ENCODE results near the gene FBXO46. TPM values are rescaled to one million over a fixed set of nuclear protein-coding genes. Genes with fewer than 3 reads are reported as not detected.
"Not testable (repeated sequence)": the region's sequence is repeated elsewhere in the genome, so short reads cannot be mapped to it uniquely, and the experiment has no call there.

FBXO46 gene
- total RNA-seq, 2 experiments from 2014 or later: 33.0 to 37.1 TPM

- Mint-ChIP-seq H3K4me1 (peaks cover 21% of the 10 kb centered on the region), H3K27me3 (no peaks in the 10 kb centered on the region), H3K36me3 (peaks cover 11% of the 10 kb centered on the region), H3K9me3 (ENCODE audit: low read depth) (no peaks in the 10 kb centered on the region), H3K27ac (no peak overlapping the region), H3K4me3 (no peak overlapping the region)
- no peak for ATAC-seq
- DNase-seq: no peak
- CTCF ChIA-PET: no interaction called here
Observed at GRCh38 chr19:45711851-45712698, 18.6 kb downstream of the FBXO46 start.

DNA sequence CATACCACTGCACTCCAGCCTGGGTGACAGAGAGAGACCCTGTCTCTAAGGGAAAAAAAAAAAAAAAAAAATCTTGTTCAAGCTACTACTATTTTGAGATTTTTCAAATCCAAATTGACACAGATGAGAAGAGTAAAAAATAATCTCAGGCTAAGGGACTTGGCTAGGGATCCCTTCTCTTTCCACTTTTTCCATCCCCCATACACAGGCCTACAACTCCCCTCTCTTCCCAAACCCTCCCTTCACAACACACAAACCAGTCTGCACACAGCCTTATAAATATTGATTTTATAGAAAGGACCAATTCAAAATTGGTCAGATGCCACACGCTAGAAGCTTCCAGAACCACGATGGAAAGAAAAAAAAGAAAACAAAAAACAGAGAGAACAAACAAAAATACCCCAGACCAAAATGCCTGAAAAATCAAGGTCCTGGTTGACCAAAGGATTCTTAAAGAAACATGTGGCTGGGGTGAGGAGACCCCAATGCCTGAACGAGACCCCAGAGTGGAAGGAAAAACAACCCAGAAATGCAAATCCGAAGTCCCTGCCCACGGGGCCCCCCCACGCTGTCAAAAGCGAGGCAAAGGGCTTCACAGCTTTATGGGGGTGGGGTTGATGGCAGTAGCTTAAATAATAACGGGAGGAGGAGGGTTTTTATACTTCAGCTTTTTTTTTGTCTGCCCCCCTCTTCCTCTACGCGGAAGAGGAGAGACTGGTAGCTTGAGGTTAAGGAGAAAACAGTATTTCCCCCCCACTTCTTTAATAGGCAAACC, 20.2 kb downstream of the FBXO46 start:
- Mint-ChIP-seq H3K27ac (peak overlapping the region; percentile 8), H3K4me1 (peaks cover 10% of the 10 kb centered on the region), H3K4me3 (no peak overlapping the region), H3K27me3 (no peaks in the 10 kb centered on the region), H3K36me3 (peaks cover 11% of the 10 kb centered on the region), H3K9me3 (ENCODE audit: low read depth) (no peaks in the 10 kb centered on the region)
- ATAC-seq (no peak), DNase-seq (no peak)
- CTCF ChIA-PET: interaction anchor here (6.0 kb wide), 1 partner anchor 18 kb away, joined by 33 read pairs; the partner anchor contains the start of genes QPCTL and SNRPD2

DNA sequence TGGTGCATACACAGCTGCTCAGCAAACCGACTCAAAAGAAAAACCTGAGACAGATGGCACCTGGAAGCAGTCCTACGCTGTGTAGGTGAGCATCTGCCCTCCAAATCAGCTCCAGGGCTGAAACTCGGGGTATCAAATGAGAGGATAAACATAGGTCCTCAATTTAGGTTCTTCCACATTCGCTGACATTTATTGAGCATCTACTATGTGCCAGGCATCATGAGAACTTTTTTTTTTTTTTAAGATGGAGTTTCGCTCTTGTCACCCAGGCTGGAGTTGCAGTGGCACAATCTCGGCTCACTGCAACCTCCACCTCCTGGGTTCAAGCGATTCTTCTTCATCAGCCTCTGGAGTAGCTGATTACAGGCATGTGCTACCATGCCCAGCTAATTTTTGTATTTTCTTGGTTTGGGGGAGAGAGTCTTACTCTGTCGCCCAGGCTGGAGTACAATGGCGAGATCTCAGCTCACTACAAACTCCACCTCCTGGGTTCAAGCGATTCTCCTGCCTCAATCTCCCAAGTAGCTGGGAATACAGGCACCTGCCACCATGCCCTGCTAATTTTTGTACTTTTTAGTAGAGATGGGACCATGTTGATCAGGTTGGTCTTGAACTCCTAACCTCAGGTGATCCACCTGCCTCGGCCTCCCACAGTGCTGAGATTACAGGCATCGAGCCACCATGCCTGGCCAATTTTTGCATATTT, 24.8 kb downstream of the FBXO46 start:
- no peak overlapping the region for H3K4me3 Mint-ChIP-seq
- no peaks in the 10 kb centered on the region for H3K9me3 Mint-ChIP-seq (ENCODE audit: low read depth)
- CTCF ChIA-PET: interaction anchor here (6.0 kb wide), 1 partner anchor 13 kb away, joined by 33 read pairs; the partner anchor contains the start of genes QPCTL and SNRPD2
- H3K36me3 Mint-ChIP-seq: peaks cover 18% of the 10 kb centered on the region
- H3K27me3 Mint-ChIP-seq: no peaks in the 10 kb centered on the region
- DNase-seq (no peak), ATAC-seq (no peak)
- no peak overlapping the region for H3K27ac Mint-ChIP-seq
- peaks cover 4% of the 10 kb centered on the region for H3K4me1 Mint-ChIP-seq

GRCh38 chr19:45705115-45705514, 25.6 kb downstream of the FBXO46 start:
- CTCF ChIA-PET: interaction anchor here (4.0 to 6.0 kb wide), 2 partner anchors 12 kb away, joined by 21 to 33 read pairs; partner anchors contain the start of genes QPCTL and SNRPD2
- H3K4me1 Mint-ChIP-seq: peaks cover 4% of the 10 kb centered on the region
- ATAC-seq (no peak), DNase-seq (no peak)
- peaks cover 18% of the 10 kb centered on the region for H3K36me3 Mint-ChIP-seq
- no peak overlapping the region for H3K27ac Mint-ChIP-seq
- no peaks in the 10 kb centered on the region for H3K9me3 Mint-ChIP-seq (ENCODE audit: low read depth)
- H3K4me3 Mint-ChIP-seq: no peak overlapping the region
- no peaks in the 10 kb centered on the region for H3K27me3 Mint-ChIP-seq

GRCh38 chr19:45701676-45702075, 29.0 kb downstream of the FBXO46 start:
- Mint-ChIP-seq H3K36me3 (peaks cover 17% of the 10 kb centered on the region), H3K4me3 (no peak overlapping the region), H3K27me3 (no peaks in the 10 kb centered on the region), H3K9me3 (ENCODE audit: low read depth) (no peaks in the 10 kb centered on the region), H3K27ac (no peak overlapping the region), H3K4me1 (peaks cover 2% of the 10 kb centered on the region)
- CTCF ChIA-PET: interaction anchor here (0.7 to 4.0 kb wide), 2 partner anchors 9 to 68 kb away, joined by 3 to 21 read pairs; partner anchors contain the start of genes QPCTL, SIX5 and SNRPD2
- ATAC-seq (no peak), DNase-seq (no peak)

- Mint-ChIP-seq H3K9me3 (ENCODE audit: low read depth) (no peaks in the 10 kb centered on the region), H3K27ac (peak overlapping the region; percentile 97), H3K4me1 (peaks cover 23% of the 10 kb centered on the region), H3K27me3 (no peaks in the 10 kb centered on the region), H3K4me3 (peak overlapping the region; percentile 98), H3K36me3 (peaks cover 28% of the 10 kb centered on the region)
- DNase-seq: peak; percentile 87
- CTCF ChIA-PET: interaction anchor here (0.6 to 5.3 kb wide), 38 partner anchors 8 to 968 kb away, joined by 3 to 78 read pairs (median 5); partner anchors contain the start of genes EML2, FBXO46, FOSB and MYPOP
- no peak for ATAC-seq
Observed at GRCh38 chr19:45693106-45693788, 37.4 kb downstream of the FBXO46 start.

- CTCF ChIA-PET: interaction anchor here (0.6 to 5.3 kb wide), 39 partner anchors 8 to 967 kb away, joined by 3 to 78 read pairs (median 4); partner anchors contain the start of genes EML2, FBXO46, FOSB and MYPOP
- Mint-ChIP-seq H3K9me3 (ENCODE audit: low read depth) (no peaks in the 10 kb centered on the region), H3K36me3 (peaks cover 29% of the 10 kb centered on the region), H3K4me3 (peak within 1 kb of the TSS; percentile 98), H3K27me3 (no peaks in the 10 kb centered on the region), H3K4me1 (peaks cover 23% of the 10 kb centered on the region), H3K27ac (peak within 1 kb of the TSS; percentile 97)
- peak; percentile 92 for ATAC-seq
- DNase-seq: peak; percentile 99
Observed at GRCh38 chr19:45692187-45693105, 38.2 kb downstream of the FBXO46 start, which contains the start of gene QPCTL. TSS of gene QPCTL (plus strand) at chr19:45692666. CDS start at chr19:45692704, 38 bp downstream.

DNA sequence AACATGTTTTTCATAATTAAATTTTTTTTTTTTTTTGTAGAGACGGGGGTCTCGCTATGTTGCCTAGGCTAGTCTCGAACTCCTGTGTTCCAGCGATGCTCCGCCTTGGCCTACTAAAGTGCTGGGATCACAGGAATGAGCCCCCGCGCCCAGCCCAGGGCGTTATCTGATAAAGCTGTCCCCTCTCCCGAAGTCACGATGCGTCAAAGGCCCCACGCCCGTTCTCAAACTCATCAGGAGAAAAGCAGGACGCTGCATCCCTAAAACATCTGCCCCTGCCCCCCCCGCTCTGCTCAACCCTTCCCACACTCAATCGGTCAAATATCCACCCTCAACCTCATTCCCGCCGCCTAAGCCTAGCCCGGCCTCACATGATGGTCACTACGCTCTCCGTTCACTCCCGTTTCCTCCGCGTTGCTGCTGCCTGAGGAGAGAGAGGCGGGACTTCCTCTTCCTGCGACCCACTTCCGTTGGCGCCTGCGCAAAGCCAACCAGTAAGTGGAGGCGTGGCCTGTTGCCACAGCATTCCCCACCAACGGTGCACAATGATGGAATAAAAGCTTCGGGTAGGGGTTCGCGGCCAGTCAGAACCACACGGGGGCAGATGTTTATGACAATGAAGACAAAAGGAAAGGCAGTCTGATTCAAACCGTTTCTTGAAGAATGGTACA, 39.0 kb downstream of the FBXO46 start, which contains the start of gene SNRPD2:
Gene SNRPD2, minus strand, starts transcription at position 438 of the 671 bp plus-strand sequence. Its CDS starts 65 bp downstream, at position 373.
- DNase-seq: peak; percentile 96
- peaks cover 23% of the 10 kb centered on the region for H3K4me1 Mint-ChIP-seq
- no peaks in the 10 kb centered on the region for H3K27me3 Mint-ChIP-seq
- CTCF ChIA-PET: interaction anchor here (0.9 to 5.3 kb wide), 29 partner anchors 9 to 287 kb away, joined by 3 to 78 read pairs (median 6); partner anchors contain the start of genes EML2, FBXO46, FOSB and MYPOP
- peaks cover 34% of the 10 kb centered on the region for H3K36me3 Mint-ChIP-seq
- peak; percentile 56 for ATAC-seq
- H3K4me3 Mint-ChIP-seq: peak within 1 kb of the TSS; percentile 98
- peak within 1 kb of the TSS; percentile 97 for H3K27ac Mint-ChIP-seq
- H3K9me3 Mint-ChIP-seq (ENCODE audit: low read depth): no peaks in the 10 kb centered on the region

DNA sequence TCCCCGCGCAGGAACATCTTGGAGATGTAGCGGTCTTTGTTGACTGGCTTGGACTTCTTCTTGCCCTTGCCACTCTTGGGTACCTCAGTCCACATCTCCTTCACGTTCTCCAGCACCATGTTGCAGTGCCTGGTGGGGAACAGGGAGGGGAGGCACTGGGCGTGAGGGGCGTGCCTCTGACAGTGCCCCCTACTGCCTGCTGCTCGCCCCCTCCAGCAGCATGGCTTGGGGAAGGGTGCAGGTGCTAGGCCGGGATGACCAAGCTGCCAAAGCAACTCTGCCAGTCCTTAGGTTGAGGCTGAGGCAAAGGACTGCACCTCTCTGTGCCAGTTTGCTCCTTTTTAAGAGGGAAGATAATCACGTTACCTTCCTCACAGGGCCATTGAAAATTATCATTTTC, 43.1 kb downstream of the FBXO46 start:
- Mint-ChIP-seq H3K4me1 (peaks cover 18% of the 10 kb centered on the region), H3K27me3 (no peaks in the 10 kb centered on the region), H3K36me3 (peaks cover 40% of the 10 kb centered on the region), H3K9me3 (ENCODE audit: low read depth) (no peaks in the 10 kb centered on the region), H3K27ac (no peak overlapping the region), H3K4me3 (no peak overlapping the region)
- CTCF ChIA-PET: interaction anchor here (1.7 kb wide), 1 partner anchor 112 kb away, joined by 4 read pairs; no protein-coding TSS in a partner anchor
- DNase-seq: no peak
- ATAC-seq: no peak

GRCh38 chr19:45685045-45685444, 45.7 kb downstream of the FBXO46 start:
- not testable (repeated sequence) for H3K9me3 Mint-ChIP-seq (ENCODE audit: low read depth); H3K4me3 Mint-ChIP-seq; ATAC-seq; H3K27me3 Mint-ChIP-seq; DNase-seq
- CTCF ChIA-PET: interaction anchor here (0.7 to 1.6 kb wide), 3 partner anchors 9 to 288 kb away, joined by 3 to 8 read pairs (median 4); partner anchors contain the start of gene QPCTL
- H3K27ac Mint-ChIP-seq: peak overlapping the region; percentile 52
- H3K36me3 Mint-ChIP-seq: peaks cover 38% of the 10 kb centered on the region
- peaks cover 16% of the 10 kb centered on the region for H3K4me1 Mint-ChIP-seq

GRCh38 chr19:45682908-45683307, 47.8 kb downstream of the FBXO46 start:
- ATAC-seq (no peak), DNase-seq (no peak)
- peaks cover 11% of the 10 kb centered on the region for H3K4me1 Mint-ChIP-seq
- CTCF ChIA-PET: interaction anchor here (0.9 to 1.2 kb wide), 2 partner anchors 9 to 10 kb away, joined by 4 read pairs; partner anchors contain the start of genes QPCTL and SNRPD2
- H3K27ac Mint-ChIP-seq: no peak overlapping the region
- H3K36me3 Mint-ChIP-seq: peaks cover 28% of the 10 kb centered on the region
- H3K9me3 Mint-ChIP-seq (ENCODE audit: low read depth): no peaks in the 10 kb centered on the region
- H3K4me3 Mint-ChIP-seq: no peak overlapping the region
- H3K27me3 Mint-ChIP-seq: no peaks in the 10 kb centered on the region
